K562 (cell line): ENCODE data around the gene HCN3. TPM values are rescaled to one million over a fixed set of nuclear protein-coding genes. Genes with fewer than 3 reads are reported as not detected.

ENCODE experiments used
- CREB1 ChIP-seq, 2 experiments: sonication (generic) in 1 of 2; formaldehyde crosslinking in 1 of 2; IDR thresholded peaks; 2 replicates each; pipeline versions ENCODE4 v1.6.1 to v1.8.0; 2012 to 2022; ENCODE audit warnings: inconsistent platforms in 1 of 2, mild to moderate bottlenecking in 1 of 2, missing genetic modification reagents in 1 of 2, moderate library complexity in 1 of 2
- SMARCB1 ChIP-seq: IDR thresholded peaks from 2 replicates; pipeline ENCODE4 v1.6.1; 2011; ENCODE audit warnings: improper control_type of control experiment, low read depth; ENCODE audit not compliant: insufficient read length
- SP1 ChIP-seq: sonication (generic); formaldehyde crosslinking; IDR thresholded peaks from 2 replicates; pipeline ENCODE4 v1.8.1; 2022; ENCODE audit warnings: mild to moderate bottlenecking, missing genetic modification reagents
- ZNF212 ChIP-seq: fragments of 450-650 bp; formaldehyde crosslinking; IDR thresholded peaks from 2 replicates; pipeline ENCODE4 v1.4.0; 2020; ENCODE audit warnings: mild to moderate bottlenecking
- polyA plus RNA-seq, 8 experiments: library from polyadenylated mRNA; depleted of rRNA in 4 of 8; stranded (reverse) in 5 of 8; unstranded in 3 of 8; fragments of >200 nt; fragmentation: Nextera tagmentation in 2 of 8; fragmentation: Illumina TruSeq in 1 of 8; extraction: Ambion mirVana in 2 of 8; extraction: Trizol in 1 of 8; gene quantifications; 2 replicates each; pipeline versions ENCODE4 v1.2.1 to v1.2.3, GENCODE V29; 2011 to 2014; ENCODE audit warnings: inconsistent platforms in 1 of 8, missing spikeins in 1 of 8
- total RNA-seq, 7 experiments: library from RNA; depleted of rRNA in 6 of 7; stranded (reverse); fragments of >200 nt in 6 of 7; fragmentation: Illumina TruSeq in 2 of 7; extraction: Trizol in 2 of 7; gene quantifications; 2 replicates each; pipeline versions ENCODE4 v1.2.1 to v1.2.3, GENCODE V29; 2011 to 2021; ENCODE audit warnings: low replicate concordance in 1 of 7
- TF ChIP-seq, protein P1 (sequence below): sonication (generic); formaldehyde crosslinking; IDR thresholded peaks from 2 replicates; pipeline ENCODE4 v1.8.1; 2023; ENCODE audit warnings: mild to moderate bottlenecking, missing genetic modification reagents, moderate library complexity
- TF ChIP-seq, protein P2 (sequence below): fragments of 200-400 bp; formaldehyde crosslinking; IDR thresholded peaks from 2 replicates; pipeline ENCODE4 v1.6.1; 2017; ENCODE audit warnings: mild to moderate bottlenecking, low read depth, low read length, moderate library complexity
- TF ChIP-seq, protein P3 (sequence below), 2 experiments: fragments of 450-650 bp; conservative IDR thresholded peaks; 2 replicates each; pipeline ENCODE4 v1.6.1; 2017; ENCODE audit warnings: mild to moderate bottlenecking in 2 of 2, moderate library complexity in 2 of 2
- TF ChIP-seq, protein P4 (sequence below): fragments of 250-450 bp; sonication (Bioruptor Pico); IDR thresholded peaks from 2 replicates; pipeline ENCODE4 v1.9.0; 2021; ENCODE audit warnings: mild to moderate bottlenecking, inconsistent platforms
- TF ChIP-seq, protein P5 (sequence below): fragments of 450-650 bp; IDR thresholded peaks from 2 replicates; pipeline ENCODE4 v1.6.1; 2016; ENCODE audit warnings: antibody characterized with exemption
- TF ChIP-seq, protein P6 (sequence below), 2 experiments: fragments of 150-350 bp in 1 of 2; IDR thresholded peaks; 2 replicates each; pipeline ENCODE4 v1.6.1; 2012 to 2016; ENCODE audit warnings: low read depth in 2 of 2, low read length in 2 of 2, mild to moderate bottlenecking in 1 of 2, moderate library complexity in 1 of 2

Gene HCN3
- total and polyA plus RNA-seq, 9 of the 15 experiments (the other 6 are each of a cell fraction or from before 2014, with no cell fraction given) = 0.91 to 9.7 (median 3.9) TPM

DNA sequence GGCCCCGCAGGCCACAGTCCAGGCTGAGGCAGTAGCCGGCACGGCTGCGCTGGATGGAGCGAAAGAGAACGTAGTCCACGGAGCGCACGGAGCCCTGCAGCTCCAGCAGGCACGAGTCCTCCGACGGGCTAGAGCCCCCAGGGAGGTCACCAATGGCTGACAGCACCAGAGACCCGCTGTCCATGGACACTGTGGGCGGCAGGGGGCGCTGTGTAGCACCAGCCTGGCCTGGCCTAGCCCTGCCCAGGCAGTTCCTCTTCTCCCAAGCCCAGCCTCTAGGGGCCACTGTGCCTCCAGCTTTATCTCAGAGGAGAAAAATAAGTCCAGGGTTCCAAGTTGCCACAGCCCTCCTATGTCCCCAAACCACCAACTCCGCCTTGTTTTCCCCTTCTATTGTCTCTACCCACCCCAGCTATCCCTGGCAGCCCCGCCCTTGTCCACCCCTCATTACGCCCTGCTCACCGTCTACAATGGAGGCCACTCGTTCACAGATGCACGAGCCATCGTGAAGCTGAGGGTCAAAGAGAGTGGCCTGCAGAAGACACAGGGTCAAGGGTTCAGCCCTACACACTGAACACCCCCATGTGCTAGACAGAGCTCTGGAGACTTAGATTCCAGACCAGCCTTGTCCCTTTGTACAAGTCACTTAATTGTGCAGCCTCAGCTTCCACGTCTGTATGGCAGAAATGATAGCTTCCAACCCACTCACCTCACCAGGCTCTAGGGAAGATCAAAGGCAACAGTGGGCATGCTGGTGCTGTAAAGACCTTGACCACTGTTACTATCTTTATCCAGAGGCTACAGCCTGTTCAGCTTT lies 26.4 kb upstream of the HCN3 start (continued):
- TF ChIP-seq, protein P1, sequence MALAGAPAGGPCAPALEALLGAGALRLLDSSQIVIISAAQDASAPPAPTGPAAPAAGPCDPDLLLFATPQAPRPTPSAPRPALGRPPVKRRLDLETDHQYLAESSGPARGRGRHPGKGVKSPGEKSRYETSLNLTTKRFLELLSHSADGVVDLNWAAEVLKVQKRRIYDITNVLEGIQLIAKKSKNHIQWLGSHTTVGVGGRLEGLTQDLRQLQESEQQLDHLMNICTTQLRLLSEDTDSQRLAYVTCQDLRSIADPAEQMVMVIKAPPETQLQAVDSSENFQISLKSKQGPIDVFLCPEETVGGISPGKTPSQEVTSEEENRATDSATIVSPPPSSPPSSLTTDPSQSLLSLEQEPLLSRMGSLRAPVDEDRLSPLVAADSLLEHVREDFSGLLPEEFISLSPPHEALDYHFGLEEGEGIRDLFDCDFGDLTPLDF (CRISPR knock-in tag) = peak; percentile 41; the same call in 1 of the 2 replicates
- TF ChIP-seq, protein P2, sequence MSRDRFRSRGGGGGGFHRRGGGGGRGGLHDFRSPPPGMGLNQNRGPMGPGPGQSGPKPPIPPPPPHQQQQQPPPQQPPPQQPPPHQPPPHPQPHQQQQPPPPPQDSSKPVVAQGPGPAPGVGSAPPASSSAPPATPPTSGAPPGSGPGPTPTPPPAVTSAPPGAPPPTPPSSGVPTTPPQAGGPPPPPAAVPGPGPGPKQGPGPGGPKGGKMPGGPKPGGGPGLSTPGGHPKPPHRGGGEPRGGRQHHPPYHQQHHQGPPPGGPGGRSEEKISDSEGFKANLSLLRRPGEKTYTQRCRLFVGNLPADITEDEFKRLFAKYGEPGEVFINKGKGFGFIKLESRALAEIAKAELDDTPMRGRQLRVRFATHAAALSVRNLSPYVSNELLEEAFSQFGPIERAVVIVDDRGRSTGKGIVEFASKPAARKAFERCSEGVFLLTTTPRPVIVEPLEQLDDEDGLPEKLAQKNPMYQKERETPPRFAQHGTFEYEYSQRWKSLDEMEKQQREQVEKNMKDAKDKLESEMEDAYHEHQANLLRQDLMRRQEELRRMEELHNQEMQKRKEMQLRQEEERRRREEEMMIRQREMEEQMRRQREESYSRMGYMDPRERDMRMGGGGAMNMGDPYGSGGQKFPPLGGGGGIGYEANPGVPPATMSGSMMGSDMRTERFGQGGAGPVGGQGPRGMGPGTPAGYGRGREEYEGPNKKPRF = no peak
- TF ChIP-seq SMARCB1 (no peak), SP1 (CRISPR knock-in tag) (peak; percentile 85), ZNF212 (CRISPR knock-in tag) (no peak), CREB1 (IDR thresholded peaks at IDR 0.05) (peak; percentile 31; the same call in 1 of the 2 replicates), CREB1 (CRISPR knock-in tag; IDR thresholded peaks at IDR 0.05) (no peak)
- TF ChIP-seq, protein P3, sequence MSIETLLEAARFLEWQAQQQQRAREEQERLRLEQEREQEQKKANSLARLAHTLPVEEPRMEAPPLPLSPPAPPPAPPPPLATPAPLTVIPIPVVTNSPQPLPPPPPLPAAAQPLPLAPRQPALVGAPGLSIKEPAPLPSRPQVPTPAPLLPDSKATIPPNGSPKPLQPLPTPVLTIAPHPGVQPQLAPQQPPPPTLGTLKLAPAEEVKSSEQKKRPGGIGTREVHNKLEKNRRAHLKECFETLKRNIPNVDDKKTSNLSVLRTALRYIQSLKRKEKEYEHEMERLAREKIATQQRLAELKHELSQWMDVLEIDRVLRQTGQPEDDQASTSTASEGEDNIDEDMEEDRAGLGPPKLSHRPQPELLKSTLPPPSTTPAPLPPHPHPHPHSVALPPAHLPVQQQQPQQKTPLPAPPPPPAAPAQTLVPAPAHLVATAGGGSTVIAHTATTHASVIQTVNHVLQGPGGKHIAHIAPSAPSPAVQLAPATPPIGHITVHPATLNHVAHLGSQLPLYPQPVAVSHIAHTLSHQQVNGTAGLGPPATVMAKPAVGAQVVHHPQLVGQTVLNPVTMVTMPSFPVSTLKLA (conservative IDR thresholded peaks at IDR 0.05) = peak in 1 of 2 experiments; percentile 55; a peak in 1 of 4 replicates
- TF ChIP-seq, protein P4, sequence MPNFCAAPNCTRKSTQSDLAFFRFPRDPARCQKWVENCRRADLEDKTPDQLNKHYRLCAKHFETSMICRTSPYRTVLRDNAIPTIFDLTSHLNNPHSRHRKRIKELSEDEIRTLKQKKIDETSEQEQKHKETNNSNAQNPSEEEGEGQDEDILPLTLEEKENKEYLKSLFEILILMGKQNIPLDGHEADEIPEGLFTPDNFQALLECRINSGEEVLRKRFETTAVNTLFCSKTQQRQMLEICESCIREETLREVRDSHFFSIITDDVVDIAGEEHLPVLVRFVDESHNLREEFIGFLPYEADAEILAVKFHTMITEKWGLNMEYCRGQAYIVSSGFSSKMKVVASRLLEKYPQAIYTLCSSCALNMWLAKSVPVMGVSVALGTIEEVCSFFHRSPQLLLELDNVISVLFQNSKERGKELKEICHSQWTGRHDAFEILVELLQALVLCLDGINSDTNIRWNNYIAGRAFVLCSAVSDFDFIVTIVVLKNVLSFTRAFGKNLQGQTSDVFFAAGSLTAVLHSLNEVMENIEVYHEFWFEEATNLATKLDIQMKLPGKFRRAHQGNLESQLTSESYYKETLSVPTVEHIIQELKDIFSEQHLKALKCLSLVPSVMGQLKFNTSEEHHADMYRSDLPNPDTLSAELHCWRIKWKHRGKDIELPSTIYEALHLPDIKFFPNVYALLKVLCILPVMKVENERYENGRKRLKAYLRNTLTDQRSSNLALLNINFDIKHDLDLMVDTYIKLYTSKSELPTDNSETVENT (CRISPR knock-in tag) = peak; percentile 47; the same call in 1 of the 2 replicates
- TF ChIP-seq, protein P5, sequence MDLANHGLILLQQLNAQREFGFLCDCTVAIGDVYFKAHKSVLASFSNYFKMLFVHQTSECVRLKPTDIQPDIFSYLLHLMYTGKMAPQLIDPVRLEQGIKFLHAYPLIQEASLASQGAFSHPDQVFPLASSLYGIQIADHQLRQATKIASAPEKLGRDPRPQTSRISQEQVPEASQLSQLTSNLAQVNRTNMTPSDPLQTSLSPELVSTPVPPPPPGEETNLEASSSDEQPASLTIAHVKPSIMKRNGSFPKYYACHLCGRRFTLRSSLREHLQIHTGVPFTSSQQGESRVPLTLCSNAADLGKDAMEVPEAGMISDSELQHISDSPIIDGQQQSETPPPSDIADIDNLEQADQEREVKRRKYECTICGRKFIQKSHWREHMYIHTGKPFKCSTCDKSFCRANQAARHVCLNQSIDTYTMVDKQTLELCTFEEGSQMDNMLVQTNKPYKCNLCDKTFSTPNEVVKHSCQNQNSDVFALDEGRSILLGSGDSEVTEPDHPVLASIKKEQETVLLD = peak; percentile 14; the same call in 1 of the 2 replicates
- TF ChIP-seq, protein P6, sequence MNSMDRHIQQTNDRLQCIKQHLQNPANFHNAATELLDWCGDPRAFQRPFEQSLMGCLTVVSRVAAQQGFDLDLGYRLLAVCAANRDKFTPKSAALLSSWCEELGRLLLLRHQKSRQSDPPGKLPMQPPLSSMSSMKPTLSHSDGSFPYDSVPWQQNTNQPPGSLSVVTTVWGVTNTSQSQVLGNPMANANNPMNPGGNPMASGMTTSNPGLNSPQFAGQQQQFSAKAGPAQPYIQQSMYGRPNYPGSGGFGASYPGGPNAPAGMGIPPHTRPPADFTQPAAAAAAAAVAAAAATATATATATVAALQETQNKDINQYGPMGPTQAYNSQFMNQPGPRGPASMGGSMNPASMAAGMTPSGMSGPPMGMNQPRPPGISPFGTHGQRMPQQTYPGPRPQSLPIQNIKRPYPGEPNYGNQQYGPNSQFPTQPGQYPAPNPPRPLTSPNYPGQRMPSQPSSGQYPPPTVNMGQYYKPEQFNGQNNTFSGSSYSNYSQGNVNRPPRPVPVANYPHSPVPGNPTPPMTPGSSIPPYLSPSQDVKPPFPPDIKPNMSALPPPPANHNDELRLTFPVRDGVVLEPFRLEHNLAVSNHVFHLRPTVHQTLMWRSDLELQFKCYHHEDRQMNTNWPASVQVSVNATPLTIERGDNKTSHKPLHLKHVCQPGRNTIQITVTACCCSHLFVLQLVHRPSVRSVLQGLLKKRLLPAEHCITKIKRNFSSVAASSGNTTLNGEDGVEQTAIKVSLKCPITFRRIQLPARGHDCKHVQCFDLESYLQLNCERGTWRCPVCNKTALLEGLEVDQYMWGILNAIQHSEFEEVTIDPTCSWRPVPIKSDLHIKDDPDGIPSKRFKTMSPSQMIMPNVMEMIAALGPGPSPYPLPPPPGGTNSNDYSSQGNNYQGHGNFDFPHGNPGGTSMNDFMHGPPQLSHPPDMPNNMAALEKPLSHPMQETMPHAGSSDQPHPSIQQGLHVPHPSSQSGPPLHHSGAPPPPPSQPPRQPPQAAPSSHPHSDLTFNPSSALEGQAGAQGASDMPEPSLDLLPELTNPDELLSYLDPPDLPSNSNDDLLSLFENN (IDR thresholded peaks at IDR 0.05; ENCODE audit: low read depth in 2 of 2, low read length in 2 of 2) = peak in 1 of 2 experiments; percentile 43; a peak in 1 of 4 replicates
